H9 (cell line): ENCODE data around the gene PDZD7. TPM values are rescaled to one million over a fixed set of nuclear protein-coding genes. Genes with fewer than 3 reads are reported as not detected.

Source experiments
- DNase-seq: peaks from one replicate; pipeline ENCODE4 v3.0.0-alpha.2; 2017
- H2AFZ ChIP-seq: one replicate; pipeline ENCODE4 v1.6.1; 2013; ENCODE audit warnings: mild to moderate bottlenecking, low read length, control low read depth, moderate library complexity
- H2AK5ac ChIP-seq: 2 replicates; pipeline ENCODE4 v1.6.1; 2013; ENCODE audit warnings: low read length, control low read depth, mixed read lengths; ENCODE audit not compliant: insufficient read length
- H2BK120ac ChIP-seq: one replicate; pipeline ENCODE4 v1.6.1; 2013; ENCODE audit warnings: low read depth, mild to moderate bottlenecking, low read length, control low read depth, inconsistent platforms; ENCODE audit not compliant: poor library complexity, severe bottlenecking
- H2BK12ac ChIP-seq: 2 replicates; pipeline ENCODE4 v1.6.1; 2013; ENCODE audit warnings: low read length, control low read depth, mixed read lengths, low read depth; ENCODE audit not compliant: insufficient read length
- H2BK15ac ChIP-seq: 2 replicates; pipeline ENCODE4 v1.6.1; 2013; ENCODE audit warnings: low read depth, low read length, control low read depth
- H2BK20ac ChIP-seq: one replicate; pipeline ENCODE4 v1.6.1; 2013; ENCODE audit warnings: low read depth, mild to moderate bottlenecking, low read length, control low read depth, inconsistent platforms; ENCODE audit not compliant: poor library complexity, severe bottlenecking
- H2BK5ac ChIP-seq: 2 replicates; pipeline ENCODE4 v1.6.1; 2013; ENCODE audit warnings: low read length, control low read depth, mixed read lengths; ENCODE audit not compliant: insufficient read length
- H3K14ac ChIP-seq: 2 replicates; pipeline ENCODE4 v1.6.1; 2013; ENCODE audit warnings: low read length, control low read depth; ENCODE audit not compliant: insufficient read depth
- H3K18ac ChIP-seq: 2 replicates; pipeline ENCODE4 v1.6.1; 2013; ENCODE audit warnings: low read depth, mild to moderate bottlenecking, mixed read lengths, low read length, control low read depth; ENCODE audit not compliant: insufficient read length
- H3K23ac ChIP-seq: 2 replicates; pipeline ENCODE4 v1.6.1; 2013; ENCODE audit warnings: low read length, control low read depth, mixed read lengths, low read depth; ENCODE audit not compliant: insufficient read length
- H3K23me2 ChIP-seq: 2 replicates; pipeline ENCODE4 v1.6.1; 2013; ENCODE audit warnings: low read depth, mild to moderate bottlenecking, mixed read lengths, low read length, control low read depth; ENCODE audit not compliant: insufficient read length, poor library complexity, severe bottlenecking
- H3K27ac ChIP-seq: 2 replicates; pipeline ENCODE4 v1.5.1; 2013; ENCODE audit warnings: low read length, control low read depth, mixed read lengths, low read depth; ENCODE audit not compliant: insufficient read length
- H3K27me3 ChIP-seq: 2 replicates; pipeline ENCODE4 v1.6.1; 2013; ENCODE audit warnings: low read length, control low read depth, inconsistent platforms; ENCODE audit not compliant: insufficient read depth
- H3K4ac ChIP-seq: 2 replicates; pipeline ENCODE4 v1.6.1; 2013; ENCODE audit warnings: low read depth, mild to moderate bottlenecking, control low read depth, inconsistent platforms, low read length, moderate library complexity
- H3K4me1 ChIP-seq: 2 replicates; pipeline ENCODE4 v1.6.1; 2013; ENCODE audit warnings: low read length, control low read depth, inconsistent platforms; ENCODE audit not compliant: insufficient read depth
- H3K4me2 ChIP-seq: 2 replicates; pipeline ENCODE4 v1.6.1; 2013; ENCODE audit warnings: low read length, control low read depth, mixed read lengths; ENCODE audit not compliant: insufficient read length, insufficient read depth
- H3K56ac ChIP-seq: 2 replicates; pipeline ENCODE4 v1.6.1; 2013; ENCODE audit warnings: low read depth, mild to moderate bottlenecking, mixed read lengths, low read length, control low read depth; ENCODE audit not compliant: insufficient read length
- H3K79me1 ChIP-seq: 2 replicates; pipeline ENCODE4 v1.6.1; 2013; ENCODE audit warnings: low read depth, mild to moderate bottlenecking, moderate library complexity, low read length, control low read depth, inconsistent platforms; ENCODE audit not compliant: insufficient read depth, poor library complexity, severe bottlenecking
- H3K79me2 ChIP-seq: 2 replicates; pipeline ENCODE4 v1.6.1; 2013; ENCODE audit warnings: low read length, control low read depth, inconsistent platforms; ENCODE audit not compliant: insufficient read depth
- H3K9ac ChIP-seq: 2 replicates; pipeline ENCODE4 v1.6.1; 2013; ENCODE audit warnings: low read length, control low read depth, mixed read lengths; ENCODE audit not compliant: insufficient read length; ENCODE audit errors: extremely low read depth
- H3K9me3 ChIP-seq: one replicate; pipeline ENCODE4 v1.6.1; 2013; ENCODE audit warnings: low read depth, low read length, inconsistent platforms; ENCODE audit not compliant: control insufficient read depth
- H3T11ph ChIP-seq: one replicate; pipeline ENCODE4 v1.6.1; 2013; ENCODE audit warnings: mild to moderate bottlenecking, low read length, control low read depth, inconsistent platforms
- H4K20me1 ChIP-seq: one replicate; pipeline ENCODE4 v1.6.1; 2013; ENCODE audit not compliant: control insufficient read depth, insufficient read length, insufficient read depth
- H4K5ac ChIP-seq: 2 replicates; pipeline ENCODE4 v1.6.1; 2013; ENCODE audit warnings: low read depth, mild to moderate bottlenecking, mixed read lengths, low read length, control low read depth; ENCODE audit not compliant: insufficient read length
- H4K8ac ChIP-seq: replicated peaks from 2 replicates; pipeline ENCODE4 v1.6.1; 2013; ENCODE audit warnings: low read length, control low read depth, mixed read lengths, low read depth; ENCODE audit not compliant: insufficient read length
- H4K91ac ChIP-seq: 2 replicates; pipeline ENCODE4 v1.6.1; 2013; ENCODE audit warnings: low read depth, mild to moderate bottlenecking, moderate library complexity, mixed read lengths, low read length, control low read depth; ENCODE audit not compliant: insufficient read length
- H3K27ac Mint-ChIP-seq, 3 experiments: 2 replicates in 2 of 3; 3 replicates in 1 of 3; pipeline ENCODE4 v1.8.0; 2020 to 2021; ENCODE audit warnings: mixed read lengths in 3 of 3, mild to moderate bottlenecking in 1 of 3, moderate library complexity in 1 of 3
- H3K27me3 Mint-ChIP-seq: 2 replicates; pipeline ENCODE4 v1.8.0; 2021; ENCODE audit warnings: low read depth, mild to moderate bottlenecking, moderate library complexity, mixed read lengths
- H3K36me3 Mint-ChIP-seq, 3 experiments: 2 replicates in 2 of 3; 3 replicates in 1 of 3; pipeline ENCODE4 v1.8.0; 2020 to 2021; ENCODE audit warnings: low read depth in 3 of 3, mixed read lengths in 3 of 3; ENCODE audit not compliant: insufficient read depth in 1 of 3
- H3K4me1 Mint-ChIP-seq, 2 experiments: 2 replicates each; pipeline ENCODE4 v1.8.0; 2020; ENCODE audit warnings: mixed read lengths in 2 of 2
- H3K4me3 Mint-ChIP-seq, 2 experiments: 2 replicates in 1 of 2; 3 replicates in 1 of 2; pipeline ENCODE4 v1.8.0; 2020 to 2021; ENCODE audit warnings: mild to moderate bottlenecking in 2 of 2, mixed read lengths in 2 of 2, moderate library complexity in 1 of 2
- H3K9me3 Mint-ChIP-seq, 2 experiments: 2 replicates in 1 of 2; 3 replicates in 1 of 2; pipeline ENCODE4 v1.8.0; 2020; ENCODE audit warnings: mild to moderate bottlenecking in 2 of 2, mixed read lengths in 2 of 2, moderate library complexity in 1 of 2
- CTCF ChIP-seq: fragments of 200-600 bp; sonication (generic); conservative IDR thresholded peaks from 3 replicates; pipeline ENCODE4 v1.8.0; 2021; ENCODE audit warnings: antibody characterized with exemption, mild to moderate bottlenecking
- WGBS: extraction: QIAGEN DNeasy Blood & Tissue Kit; methylation state at CpG from one replicate; pipeline ENCODE4 v1.1.7; 2013; ENCODE audit warnings: missing lambda C conversion rate, low lambda C conversion rate, mixed read lengths; ENCODE audit not compliant: insufficient read length; ENCODE audit errors: extremely low coverage; 5-methylcytosine and 5-hydroxymethylcytosine counted together
- total RNA-seq: library from RNA; stranded (reverse); gene quantifications from 2 replicates; pipeline ENCODE4 v1.2.1, GENCODE V29; 2021

PDZD7 gene
- total RNA-seq, 1 experiment from 2014 or later: 2.0 TPM

DNA sequence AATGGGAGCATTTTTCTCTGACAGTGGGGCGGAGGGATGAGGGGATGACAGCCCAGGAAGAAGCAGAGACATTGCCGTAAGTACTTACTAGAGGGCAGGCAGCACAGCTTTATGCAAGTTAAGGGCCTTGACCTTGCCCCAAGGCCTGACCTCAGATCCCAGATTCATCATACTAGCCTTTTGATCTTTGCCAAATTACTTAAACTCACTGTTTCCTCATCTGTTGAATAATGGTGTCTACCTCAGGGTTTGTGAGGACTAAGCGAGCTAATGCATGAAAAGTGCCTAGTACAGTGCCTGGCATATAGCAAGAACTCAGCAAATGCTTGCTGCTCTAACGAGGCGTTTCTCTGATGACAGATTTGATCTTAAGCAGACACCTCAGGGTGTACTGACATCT is 65.1 kb downstream of the PDZD7 start:
- H2BK20ac ChIP-seq: no peak overlapping the region
- WGBS: no CpG with 5 or more reads among the region's 5 CpGs
- H3K79me2 ChIP-seq: no peaks in the 10 kb centered on the region
- H2BK12ac ChIP-seq: no peak overlapping the region
- peaks cover 7% of the 10 kb centered on the region for H3K27me3 Mint-ChIP-seq
- H3K36me3 Mint-ChIP-seq: peaks cover 0 to 11% (median 8%) of the 10 kb centered on the region in 3 experiments; a peak in 5 of 7 replicates
- peak overlapping the region in 1 of 2 experiments; percentile 46; a peak in 2 of 5 replicates for H3K4me3 Mint-ChIP-seq
- no peak overlapping the region for H2BK15ac ChIP-seq
- H3K4me1 Mint-ChIP-seq: peaks cover 14% of the 10 kb centered on the region in 2 experiments
- H4K20me1 ChIP-seq: no peaks in the 10 kb centered on the region
- H3K27me3 ChIP-seq: no peaks in the 10 kb centered on the region
- no peaks in the 10 kb centered on the region; a peak in 1 of 5 replicates for H3K9me3 Mint-ChIP-seq
- peaks cover 12% of the 10 kb centered on the region for H3K23me2 ChIP-seq
- H4K5ac ChIP-seq: no peak overlapping the region
- H3K18ac ChIP-seq: no peak overlapping the region
- no peak overlapping the region for H2AK5ac ChIP-seq
- H2AFZ ChIP-seq: no peak overlapping the region
- H3K79me1 ChIP-seq: no peaks in the 10 kb centered on the region
- TF ChIP-seq CTCF: no peak
- no peak overlapping the region for H3T11ph ChIP-seq
- H3K14ac ChIP-seq: no peak overlapping the region
- no peak overlapping the region for H3K23ac ChIP-seq
- no peak overlapping the region for H3K9ac ChIP-seq
- H2BK5ac ChIP-seq: no peak overlapping the region
- no peaks in the 10 kb centered on the region for H3K9me3 ChIP-seq
- H2BK120ac ChIP-seq: no peak overlapping the region
- DNase-seq: no peak
- no peak overlapping the region for H4K8ac ChIP-seq
- no peaks in the 10 kb centered on the region for H3K4me1 ChIP-seq
- no peak overlapping the region for H3K27ac ChIP-seq
- no peak overlapping the region for H3K56ac ChIP-seq
- no peak overlapping the region for H3K4ac ChIP-seq
- no peak overlapping the region for H3K4me2 ChIP-seq
- peak overlapping the region in 1 of 3 experiments; percentile 34; a peak in 1 of 7 replicates for H3K27ac Mint-ChIP-seq
- H4K91ac ChIP-seq: no peak overlapping the region
